Activated naive CD4-positive, alpha-beta T cell treated with anti-CD3 and anti-CD28 coated beads for 36 hours (primary cell): ENCODE results near the gene TEX14. TPM values are rescaled to one million over a fixed set of nuclear protein-coding genes. Genes with fewer than 3 reads are reported as not detected.
"Not testable (repeated sequence)": the region's sequence is repeated elsewhere in the genome, so short reads cannot be mapped to it uniquely, and the experiment has no call there.

Experiments
- CTCF ChIA-PET: fragments of 350-600 bp; sonication (Branson Sonifier 250); formaldehyde crosslinking; loops from one replicate; lab custom pipeline; 2021; ENCODE audit warnings: antibody characterized with exemption; lab: Charles Lee
- DNase-seq: peaks from one replicate; pipeline ENCODE4 v3.0.0-alpha.2; 2020
- H3K27ac Mint-ChIP-seq: one replicate; pipeline ENCODE4 v1.8.0; 2021; ENCODE audit warnings: mild to moderate bottlenecking, mixed read lengths
- H3K27me3 Mint-ChIP-seq: one replicate; pipeline ENCODE4 v1.8.0; 2021; ENCODE audit warnings: low read depth, mixed read lengths
- H3K36me3 Mint-ChIP-seq: one replicate; pipeline ENCODE4 v1.8.0; 2021; ENCODE audit warnings: low read depth, mixed read lengths
- H3K4me1 Mint-ChIP-seq: one replicate; pipeline ENCODE4 v1.8.0; 2021; ENCODE audit warnings: low read depth, mixed read lengths
- H3K4me3 Mint-ChIP-seq: one replicate; pipeline ENCODE4 v1.8.0; 2021; ENCODE audit warnings: mild to moderate bottlenecking, moderate library complexity, mixed read lengths
- H3K9me3 Mint-ChIP-seq: one replicate; pipeline ENCODE4 v1.8.0; 2021; ENCODE audit warnings: mixed read lengths
- intact Hi-C: fragments of 100-400 bp; cut with micrococcal nuclease; formaldehyde crosslinking; loops from one replicate; pipeline ENCODE4 v1.15.1; 2023
- total RNA-seq, 2 experiments: library from RNA; stranded (reverse); gene quantifications; one replicate each; pipeline ENCODE4 v1.2.3, GENCODE V29; 2021

Gene TEX14
- total RNA-seq, 2 experiments from 2014 or later: 0.20 to 0.24 TPM

DNA sequence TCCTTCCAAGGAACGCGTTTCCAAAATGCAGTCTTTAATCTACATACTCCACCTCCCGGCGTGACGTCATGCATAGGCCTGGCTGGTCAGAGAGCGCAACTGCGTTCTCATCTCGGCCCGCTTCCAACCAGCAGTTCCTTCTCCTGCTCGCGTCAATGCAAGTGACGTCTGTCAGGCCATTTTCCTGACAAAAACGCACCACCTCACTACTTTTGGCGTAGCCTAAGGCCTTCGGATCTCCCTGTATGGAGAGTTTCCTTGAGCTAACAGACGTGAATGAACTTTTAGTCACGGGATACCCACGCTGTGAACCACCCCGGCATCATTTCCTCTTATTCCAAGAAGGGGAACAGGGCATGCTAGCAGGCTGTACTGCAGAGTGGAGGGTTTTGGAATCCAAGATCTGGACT lies 25.0 kb downstream of the TEX14 start:
- intact Hi-C loops: no loop called here
- no peak overlapping the region for H3K27ac Mint-ChIP-seq
- H3K4me3 Mint-ChIP-seq: no peak overlapping the region
- H3K9me3 Mint-ChIP-seq: no peaks in the 10 kb centered on the region
- H3K4me1 Mint-ChIP-seq: peaks cover 6% of the 10 kb centered on the region
- peak; percentile 62 for DNase-seq
- H3K27me3 Mint-ChIP-seq: peaks cover 11% of the 10 kb centered on the region
- H3K36me3 Mint-ChIP-seq: no peaks in the 10 kb centered on the region
- CTCF ChIA-PET: interaction anchor here (0.6 kb wide), 1 partner anchor 108 kb away, joined by 7 read pairs; no protein-coding TSS in a partner anchor

DNA sequence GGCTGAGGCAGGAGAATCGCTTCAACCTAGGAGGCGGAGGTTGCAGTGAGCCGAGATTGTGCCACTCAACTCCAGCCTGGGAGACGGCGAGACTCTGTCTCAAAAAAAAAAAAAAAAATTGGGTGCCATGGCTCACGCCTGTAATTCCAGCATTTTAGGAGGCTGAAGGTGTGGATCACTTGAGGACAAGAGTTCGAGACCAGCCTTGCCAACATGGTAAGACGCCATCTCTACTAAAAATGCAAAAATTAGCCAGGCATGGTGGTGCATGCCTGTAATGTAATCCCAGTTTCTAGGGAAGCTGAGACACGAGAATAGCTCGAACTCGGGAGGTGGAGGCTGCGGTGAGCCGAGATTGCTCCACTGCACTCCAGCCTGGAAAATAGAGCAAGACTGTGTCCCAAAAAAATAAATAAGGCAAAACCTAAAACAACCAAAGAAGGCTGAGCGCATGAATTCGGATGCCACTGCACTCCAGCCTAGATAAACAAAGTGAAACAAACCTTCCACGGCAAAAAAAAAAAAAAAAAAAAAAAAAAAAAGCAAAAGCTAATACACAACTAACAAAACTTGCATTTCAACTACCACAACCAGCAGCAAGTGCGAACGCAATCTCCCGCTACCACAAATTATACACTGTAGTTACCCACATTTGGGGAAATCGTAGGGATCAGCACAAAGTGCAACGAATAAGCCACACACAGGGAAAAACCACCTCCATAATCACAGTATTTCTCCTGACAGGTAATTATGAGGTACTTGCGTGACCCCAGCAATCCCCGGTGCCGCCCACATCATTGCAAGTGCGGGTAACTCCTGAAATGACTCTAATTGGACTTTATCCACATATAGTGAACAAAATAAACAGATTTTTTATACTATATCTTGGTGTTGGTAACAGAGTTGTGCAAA lies 25.6 kb downstream of the TEX14 start:
- Mint-ChIP-seq H3K4me3 (no peak overlapping the region), H3K4me1 (peaks cover 6% of the 10 kb centered on the region), H3K9me3 (no peaks in the 10 kb centered on the region), H3K36me3 (no peaks in the 10 kb centered on the region), H3K27ac (no peak overlapping the region), H3K27me3 (peaks cover 11% of the 10 kb centered on the region)
- DNase-seq: no peak
- intact Hi-C loops: no loop called here
- CTCF ChIA-PET: interaction anchor here (0.6 kb wide), 2 partner anchors 33 to 108 kb away, joined by 7 to 10 read pairs; no protein-coding TSS in a partner anchor

DNA sequence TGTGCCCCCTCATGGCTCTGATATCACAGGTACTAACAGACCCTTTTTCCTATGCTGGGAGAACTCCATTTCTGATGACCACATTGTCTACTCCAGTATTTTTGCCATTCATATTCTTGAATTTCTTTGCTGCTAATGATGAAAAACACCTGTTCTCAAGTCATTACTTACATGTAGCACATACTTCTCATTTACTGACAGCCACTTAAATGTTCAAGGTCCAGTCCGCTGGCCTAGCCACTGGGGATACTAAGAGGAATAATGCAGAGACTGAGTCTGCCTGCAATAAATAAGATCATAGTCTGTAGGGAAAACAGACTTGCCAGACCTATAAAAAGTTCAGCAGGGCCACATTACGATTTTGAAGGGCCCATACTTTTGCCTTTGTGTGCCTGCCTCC lies 27.5 kb downstream of the TEX14 start:
- intact Hi-C loops: no loop called here
- CTCF ChIA-PET: no interaction called here
- peaks cover 14% of the 10 kb centered on the region for H3K27me3 Mint-ChIP-seq
- H3K27ac Mint-ChIP-seq: no peak overlapping the region
- no peak overlapping the region for H3K4me3 Mint-ChIP-seq
- no peak for DNase-seq
- peaks cover under 1% of the 10 kb centered on the region for H3K36me3 Mint-ChIP-seq
- H3K4me1 Mint-ChIP-seq: peaks cover 6% of the 10 kb centered on the region
- H3K9me3 Mint-ChIP-seq: no peaks in the 10 kb centered on the region

DNA sequence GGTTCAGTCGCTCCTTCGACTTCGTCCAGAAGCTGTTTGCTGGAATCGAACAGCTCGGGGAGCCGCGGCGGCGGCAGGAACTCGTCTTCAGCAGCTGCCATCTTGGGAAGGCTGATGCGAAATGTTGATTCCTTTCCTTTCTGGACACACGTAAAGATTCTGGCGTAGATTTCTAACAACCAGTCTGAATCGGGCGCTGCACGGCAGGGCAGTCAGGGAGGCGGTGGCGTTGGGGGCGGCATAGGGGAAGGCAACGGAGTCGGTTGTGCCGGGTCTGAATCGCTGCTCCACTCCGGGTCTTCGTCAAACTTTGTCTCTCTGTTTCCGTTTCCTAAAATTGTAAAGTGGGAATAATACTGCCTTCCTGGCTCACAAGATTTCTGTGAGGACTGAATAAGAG lies 30.3 kb downstream of the TEX14 start:
- Mint-ChIP-seq H3K36me3 (peaks cover 5% of the 10 kb centered on the region), H3K9me3 (peaks cover 2% of the 10 kb centered on the region), H3K4me1 (peaks cover 17% of the 10 kb centered on the region), H3K27me3 (peaks cover 12% of the 10 kb centered on the region), H3K27ac (no peak overlapping the region), H3K4me3 (no peak overlapping the region)
- CTCF ChIA-PET: interaction anchor here (1.0 kb wide), 1 partner anchor 75 kb away, joined by 3 read pairs; no protein-coding TSS in a partner anchor
- no peak for DNase-seq
- intact Hi-C loops: no loop called here

DNA sequence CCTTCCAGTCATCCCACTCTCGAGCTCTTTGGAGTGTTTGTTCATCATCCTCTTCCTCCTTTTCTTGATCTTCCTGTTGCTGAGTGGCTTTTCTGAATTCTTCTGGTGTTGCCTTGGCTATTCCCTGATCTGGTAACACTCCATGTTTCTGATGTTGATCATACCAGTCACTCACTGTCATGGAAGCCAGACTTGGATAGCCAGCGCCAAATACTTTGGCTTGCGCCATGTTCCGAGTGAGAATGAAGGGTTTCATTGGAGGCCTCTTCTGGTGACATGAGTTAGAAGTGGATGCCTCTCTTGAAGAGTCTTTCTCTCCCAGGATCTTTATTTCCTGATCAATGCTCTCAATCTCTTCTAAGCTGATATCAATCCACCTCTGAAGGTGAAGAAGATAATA lies 31.2 kb downstream of the TEX14 start:
- no peak overlapping the region for H3K27ac Mint-ChIP-seq
- peak overlapping the region; percentile 14 for H3K4me3 Mint-ChIP-seq
- DNase-seq: no peak
- peaks cover 2% of the 10 kb centered on the region for H3K9me3 Mint-ChIP-seq
- intact Hi-C loops: no loop called here
- CTCF ChIA-PET: interaction anchor here (0.8 kb wide), 1 partner anchor 31 kb away, joined by 3 read pairs; the partner anchor contains the start of genes RAD51C and TEX14
- peaks cover 16% of the 10 kb centered on the region for H3K4me1 Mint-ChIP-seq
- peaks cover 10% of the 10 kb centered on the region for H3K27me3 Mint-ChIP-seq
- H3K36me3 Mint-ChIP-seq: peaks cover 5% of the 10 kb centered on the region

DNA sequence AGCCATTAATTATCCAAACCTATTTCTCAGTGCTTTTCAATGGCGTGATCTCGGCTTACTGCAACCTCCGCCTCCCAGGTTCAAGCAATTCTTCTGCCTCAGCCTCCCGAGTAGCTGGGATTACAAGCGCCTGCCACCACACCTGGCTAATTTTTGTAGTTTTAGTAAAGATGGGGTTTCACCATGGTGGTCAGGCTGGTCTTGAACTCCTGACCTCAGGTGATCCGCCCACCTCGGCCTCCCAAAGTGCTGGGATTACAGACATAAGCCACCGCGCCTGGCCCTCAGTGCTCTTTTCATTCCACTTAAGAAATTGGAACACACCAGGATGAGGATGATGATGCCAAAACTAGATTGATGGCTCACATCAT lies 32.1 kb downstream of the TEX14 start:
- DNase-seq, H3K9me3 Mint-ChIP-seq, H3K36me3 Mint-ChIP-seq, H3K27me3 Mint-ChIP-seq: not testable (repeated sequence)
- H3K4me1 Mint-ChIP-seq: peaks cover 16% of the 10 kb centered on the region
- CTCF ChIA-PET: interaction anchor here (0.8 kb wide), 1 partner anchor 32 kb away, joined by 3 read pairs; the partner anchor contains the start of genes RAD51C and TEX14
- intact Hi-C loops: loop anchor here (1.0 to 2.0 kb wide), 8 partner anchors 28 to 653 kb away; partner anchors contain the start of genes PRR11, RAD51C, SKA2 and SRSF1
- peak overlapping the region; percentile 98 for H3K27ac Mint-ChIP-seq
- H3K4me3 Mint-ChIP-seq: peak overlapping the region; percentile 69

DNA sequence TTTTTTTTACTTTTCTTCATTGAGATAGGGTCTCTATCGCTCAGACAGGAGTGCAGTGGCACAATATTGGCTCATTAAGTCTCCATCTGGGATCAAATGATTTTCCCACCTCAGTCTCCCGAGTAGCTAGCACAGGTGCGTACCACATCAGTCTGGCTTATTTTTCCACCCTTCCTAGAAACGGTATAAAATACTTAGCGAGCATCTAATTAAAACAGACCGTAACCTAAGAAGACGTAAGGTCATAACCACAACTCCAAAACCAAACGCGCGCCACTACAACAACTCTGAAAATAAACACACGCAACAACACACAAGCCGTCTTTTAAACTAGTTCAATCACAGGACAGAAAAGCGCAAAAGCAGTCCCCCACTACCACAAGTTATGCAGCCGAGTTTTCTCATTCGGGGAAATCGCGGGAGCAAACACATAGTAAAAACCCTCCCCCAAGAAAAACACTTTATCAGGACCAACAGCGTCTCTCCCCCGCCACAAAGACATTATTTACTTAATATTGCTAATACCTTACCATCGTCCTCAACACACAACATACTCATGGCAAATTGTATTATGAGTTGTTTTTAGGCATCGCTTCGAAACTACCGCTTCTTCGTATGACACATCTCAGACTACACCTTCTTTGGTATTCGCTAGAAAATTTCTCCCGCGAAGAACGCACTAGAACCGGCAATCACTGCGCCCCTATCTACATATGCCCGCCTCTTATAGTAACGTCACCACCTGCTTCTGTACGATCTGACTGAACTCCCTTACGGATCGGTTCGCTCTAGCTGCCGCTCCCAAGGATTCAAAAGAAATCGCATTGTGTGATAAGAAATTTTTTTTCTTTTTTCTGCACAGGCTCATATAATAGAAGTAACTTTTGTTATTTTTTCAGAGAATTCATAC lies 32.8 kb downstream of the TEX14 start:
- Mint-ChIP-seq H3K4me1 (peaks cover 16% of the 10 kb centered on the region), H3K4me3 (peak overlapping the region; percentile 69), H3K9me3 (peaks cover 2% of the 10 kb centered on the region), H3K27ac (peak overlapping the region; percentile 98), H3K36me3 (peaks cover 5% of the 10 kb centered on the region), H3K27me3 (peaks cover 8% of the 10 kb centered on the region)
- CTCF ChIA-PET: interaction anchor here (0.7 kb wide), 1 partner anchor 140 kb away, joined by 3 read pairs; no protein-coding TSS in a partner anchor
- intact Hi-C loops: loop anchor here (1.0 to 2.0 kb wide), 8 partner anchors 28 to 652 kb away; partner anchors contain the start of genes PRR11, RAD51C, SKA2 and SRSF1
- DNase-seq: peak; percentile 88

DNA sequence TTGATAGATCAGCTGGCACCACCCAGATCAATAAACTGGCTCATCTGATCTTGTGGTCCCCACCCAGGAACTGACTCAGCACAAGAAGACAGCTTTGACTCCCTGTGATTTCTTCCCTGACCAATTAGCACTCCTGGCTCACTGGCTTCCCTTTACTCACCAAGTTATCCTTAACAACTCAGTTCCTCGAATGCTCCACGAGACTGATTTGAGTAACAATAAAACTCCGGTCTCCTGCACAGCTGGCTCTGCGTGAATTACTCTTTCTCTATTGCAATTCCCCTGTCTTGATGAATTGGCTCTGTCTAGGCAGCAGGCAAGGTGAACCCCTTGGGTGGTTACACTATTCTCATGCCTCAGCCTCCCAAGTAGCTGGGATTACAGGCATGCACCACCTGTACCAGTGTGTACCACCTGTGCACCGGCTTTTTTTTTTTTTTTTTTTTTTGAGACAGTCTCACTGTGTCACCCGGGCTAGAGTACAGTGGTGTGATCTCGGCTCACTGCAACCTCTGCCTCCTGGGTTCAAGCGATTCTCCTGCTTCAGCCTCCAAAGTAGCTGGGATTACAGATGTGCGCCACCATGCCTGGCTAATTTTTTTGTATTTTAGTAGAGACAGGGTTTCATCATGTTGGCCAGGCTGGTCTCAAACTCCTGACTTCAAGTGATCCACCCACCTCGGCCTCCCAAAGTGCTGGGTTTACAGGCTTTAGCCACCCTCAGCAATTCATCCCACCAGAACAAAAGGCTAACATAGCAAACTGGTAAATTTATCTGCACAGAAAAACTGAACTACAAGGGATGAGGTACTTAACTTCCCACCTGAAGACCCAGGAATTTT lies 33.7 kb downstream of the TEX14 start:
- Mint-ChIP-seq H3K4me3 (peak overlapping the region; percentile 69), H3K4me1 (peaks cover 16% of the 10 kb centered on the region), H3K27ac (peak overlapping the region; percentile 98)
- not testable (repeated sequence) for H3K27me3 Mint-ChIP-seq, H3K36me3 Mint-ChIP-seq, H3K9me3 Mint-ChIP-seq
- intact Hi-C loops: loop anchor here (2.0 kb wide), 4 partner anchors 45 to 651 kb away; partner anchors contain the start of genes PRR11, SKA2, SRSF1 and TRIM37
- DNase-seq: peak; percentile 49
- CTCF ChIA-PET: interaction anchor here (0.7 kb wide), 1 partner anchor 139 kb away, joined by 3 read pairs; no protein-coding TSS in a partner anchor

DNA sequence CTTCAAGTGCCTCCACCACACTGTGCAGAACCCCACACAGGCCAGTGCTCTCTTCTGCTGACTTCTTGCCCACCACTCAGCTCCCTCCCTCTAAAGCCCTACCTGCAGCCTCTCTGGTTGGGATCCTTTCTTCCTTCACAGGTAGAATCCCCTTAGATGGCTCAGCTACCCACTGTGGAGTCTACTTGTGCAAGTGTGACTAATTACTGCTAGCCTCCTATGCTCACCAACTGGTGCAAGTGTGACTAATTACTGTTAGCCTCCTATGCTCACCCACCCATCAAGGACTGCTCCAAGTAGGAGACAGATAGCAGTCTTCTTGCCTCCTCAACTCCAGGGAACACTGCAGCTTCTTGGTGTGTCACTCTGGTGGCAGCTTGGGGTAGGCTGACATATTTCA lies 43.6 kb downstream of the TEX14 start:
- H3K4me3 Mint-ChIP-seq: no peak overlapping the region
- no peaks in the 10 kb centered on the region for H3K27me3 Mint-ChIP-seq
- no peak overlapping the region for H3K27ac Mint-ChIP-seq
- no peak for DNase-seq
- H3K36me3 Mint-ChIP-seq: no peaks in the 10 kb centered on the region
- no peaks in the 10 kb centered on the region for H3K4me1 Mint-ChIP-seq
- intact Hi-C loops: no loop called here
- H3K9me3 Mint-ChIP-seq: no peaks in the 10 kb centered on the region
- CTCF ChIA-PET: no interaction called here

DNA sequence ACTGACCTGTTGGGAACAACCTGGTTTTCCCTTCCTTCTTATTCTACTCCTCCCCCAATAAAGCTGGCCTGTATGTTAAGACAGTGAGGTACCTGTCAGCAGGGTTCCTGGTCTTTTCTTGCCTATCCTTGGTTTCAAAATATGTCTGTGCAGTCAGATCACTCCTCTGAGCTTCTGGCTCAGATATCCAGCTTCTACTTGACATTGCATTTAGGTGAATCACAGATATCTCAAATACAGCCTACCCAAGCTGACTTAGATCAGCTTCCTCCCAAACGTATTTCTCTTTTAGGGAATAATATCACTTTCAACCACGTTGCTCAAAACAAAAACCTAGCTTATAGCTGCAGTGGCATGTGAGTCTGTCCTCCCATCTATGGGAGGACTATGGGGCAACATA lies 48.7 kb downstream of the TEX14 start:
- H3K9me3 Mint-ChIP-seq: no peaks in the 10 kb centered on the region
- CTCF ChIA-PET: interaction anchor here (2.3 kb wide), 1 partner anchor 66 kb away, joined by 6 read pairs; no protein-coding TSS in a partner anchor
- intact Hi-C loops: no loop called here
- no peak overlapping the region for H3K27ac Mint-ChIP-seq
- no peaks in the 10 kb centered on the region for H3K36me3 Mint-ChIP-seq
- no peaks in the 10 kb centered on the region for H3K4me1 Mint-ChIP-seq
- H3K27me3 Mint-ChIP-seq: no peaks in the 10 kb centered on the region
- DNase-seq: no peak
- H3K4me3 Mint-ChIP-seq: no peak overlapping the region

DNA sequence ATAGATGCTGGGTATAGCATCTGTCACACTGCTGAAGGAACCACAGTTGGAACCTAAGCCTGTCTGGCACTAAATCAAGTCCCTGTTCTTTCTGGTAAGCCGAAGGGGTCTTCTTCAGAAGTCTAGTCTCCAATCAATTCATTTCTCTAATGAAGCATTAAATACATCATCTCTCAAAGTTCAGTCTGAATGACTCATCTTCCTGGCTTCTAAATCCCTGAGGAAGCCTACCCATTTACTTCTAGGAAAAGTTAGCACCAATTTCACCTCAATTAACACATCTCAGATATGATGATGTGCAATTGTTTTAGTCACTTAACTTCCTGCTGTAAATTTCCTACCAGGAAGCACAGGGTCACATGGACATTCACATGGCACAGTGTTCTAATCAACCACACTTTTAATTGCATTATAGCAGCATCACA lies 49.9 kb downstream of the TEX14 start:
- intact Hi-C loops: no loop called here
- no peaks in the 10 kb centered on the region for H3K36me3 Mint-ChIP-seq
- no peaks in the 10 kb centered on the region for H3K9me3 Mint-ChIP-seq
- DNase-seq: no peak
- CTCF ChIA-PET: interaction anchor here (2.3 kb wide), 1 partner anchor 64 kb away, joined by 6 read pairs; no protein-coding TSS in a partner anchor
- H3K4me1 Mint-ChIP-seq: no peaks in the 10 kb centered on the region
- H3K27me3 Mint-ChIP-seq: no peaks in the 10 kb centered on the region
- no peak overlapping the region for H3K27ac Mint-ChIP-seq
- H3K4me3 Mint-ChIP-seq: no peak overlapping the region
